ENCODE results near the gene OR56B4.

OR56B4 gene

DNA sequence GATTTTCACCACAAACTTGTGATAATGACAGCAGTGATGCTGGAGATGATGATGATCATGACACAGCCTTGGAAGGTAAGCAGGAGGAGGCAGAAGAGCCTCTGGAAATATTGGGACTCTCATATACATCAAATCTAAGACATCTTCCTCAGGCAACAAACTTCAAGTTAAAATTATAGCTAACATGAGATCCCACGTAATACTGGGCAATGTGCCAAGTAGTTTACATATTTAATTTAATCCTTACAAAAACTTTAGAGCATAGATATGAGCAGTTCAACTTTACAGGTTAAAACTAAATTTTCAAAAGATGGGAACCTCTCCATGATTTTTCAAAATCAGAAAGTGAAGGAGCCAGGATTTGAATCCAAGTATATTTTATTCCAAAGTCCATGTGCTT lies 43.6 kb downstream of the OR56B4 start:
- no peak for DNase-seq (ENCODE audit: low read depth in 2 of 2)

DNA sequence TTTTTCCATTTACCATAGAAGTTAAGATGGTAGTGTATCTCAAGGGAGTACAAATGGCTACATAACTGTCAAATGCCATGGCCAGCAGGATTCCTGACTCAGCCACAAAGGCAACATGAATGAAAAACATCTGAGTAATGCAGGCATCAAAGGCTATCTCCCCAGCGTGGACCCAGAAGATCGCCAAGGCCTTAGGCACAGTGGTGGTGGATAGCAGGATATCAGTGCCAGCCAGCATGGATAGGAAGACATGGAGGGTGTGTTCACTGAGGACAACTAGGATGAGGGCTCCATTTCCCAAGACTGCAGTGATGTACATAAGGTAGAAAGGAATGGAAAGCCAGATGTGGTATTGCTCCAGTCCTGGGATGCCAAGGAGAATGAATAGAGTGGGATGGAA lies 44.6 kb downstream of the OR56B4 start:
- no peak for DNase-seq (ENCODE audit: low read depth in 2 of 2)

DNA sequence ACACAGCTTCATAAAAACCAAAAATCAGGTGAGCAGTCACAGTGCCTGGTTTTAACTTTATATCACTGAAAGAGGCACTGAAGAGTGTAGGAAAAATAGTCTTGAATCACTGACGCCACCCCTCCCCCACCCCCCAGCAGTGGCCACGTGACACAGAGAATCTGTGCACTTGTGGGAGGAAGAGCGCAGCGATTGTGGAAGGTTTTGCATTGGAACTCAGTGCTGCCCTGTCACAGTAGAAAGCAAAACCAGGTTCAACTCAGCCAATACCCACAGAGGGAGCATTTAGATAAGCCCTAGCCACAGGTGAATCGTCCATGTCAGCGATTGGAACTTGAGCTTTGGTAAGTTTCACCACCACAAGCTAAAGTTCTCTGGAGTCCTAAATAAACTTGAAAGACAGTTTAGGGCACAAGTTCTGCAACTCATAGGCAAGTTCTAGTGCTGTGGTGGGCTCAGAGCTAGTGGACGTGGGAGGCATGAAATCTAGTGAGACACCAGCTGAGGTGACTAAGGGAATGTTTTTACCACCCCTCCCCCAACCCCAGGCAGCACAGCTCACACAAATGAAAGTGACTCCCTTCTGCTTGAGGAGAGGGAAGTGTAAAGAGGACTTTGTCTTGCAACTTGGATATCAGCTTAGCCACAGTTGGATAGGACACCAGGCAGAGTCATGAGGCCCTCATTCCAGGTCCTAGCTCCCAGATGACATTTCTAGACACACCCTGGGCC lies 49.3 kb downstream of the OR56B4 start:
- DNase-seq (ENCODE audit: low read depth in 2 of 2): no peak
